Stimulated activated CD4-positive, alpha-beta T cell treated with anti-CD3 and anti-CD28 coated beads, Interleukin-1b, Interleukin-23, amount 100 ng/mL, for 4 hours (primary cell): ENCODE data around the gene PON1.

Source experiments
- DNase-seq, 2 donors: peaks; one replicate each; pipeline ENCODE4 v3.0.0-alpha.2; 2020; ENCODE audit warnings: low read depth in 2 of 2

Gene PON1

GRCh38 chr7:95255691-95256090 lies 68.6 kb downstream of the PON1 start:
- no peak for DNase-seq

- no peak for DNase-seq
Observed at GRCh38 chr7:95253986-95254385, 70.3 kb downstream of the PON1 start.

GRCh38 chr7:95251966-95252365 lies 72.4 kb downstream of the PON1 start:
- no peak for DNase-seq

GRCh38 chr7:95250571-95250970 lies 73.8 kb downstream of the PON1 start:
- no peak for DNase-seq
